NCI-H748 (cell line): ENCODE results near the gene RPS28.

Experiments used
- DNase-seq: peaks from one replicate; lab custom pipeline; 2025; ENCODE audit not compliant: unreplicated experiment; lab: John Stamatoyannopoulos, UW

Gene RPS28

DNA sequence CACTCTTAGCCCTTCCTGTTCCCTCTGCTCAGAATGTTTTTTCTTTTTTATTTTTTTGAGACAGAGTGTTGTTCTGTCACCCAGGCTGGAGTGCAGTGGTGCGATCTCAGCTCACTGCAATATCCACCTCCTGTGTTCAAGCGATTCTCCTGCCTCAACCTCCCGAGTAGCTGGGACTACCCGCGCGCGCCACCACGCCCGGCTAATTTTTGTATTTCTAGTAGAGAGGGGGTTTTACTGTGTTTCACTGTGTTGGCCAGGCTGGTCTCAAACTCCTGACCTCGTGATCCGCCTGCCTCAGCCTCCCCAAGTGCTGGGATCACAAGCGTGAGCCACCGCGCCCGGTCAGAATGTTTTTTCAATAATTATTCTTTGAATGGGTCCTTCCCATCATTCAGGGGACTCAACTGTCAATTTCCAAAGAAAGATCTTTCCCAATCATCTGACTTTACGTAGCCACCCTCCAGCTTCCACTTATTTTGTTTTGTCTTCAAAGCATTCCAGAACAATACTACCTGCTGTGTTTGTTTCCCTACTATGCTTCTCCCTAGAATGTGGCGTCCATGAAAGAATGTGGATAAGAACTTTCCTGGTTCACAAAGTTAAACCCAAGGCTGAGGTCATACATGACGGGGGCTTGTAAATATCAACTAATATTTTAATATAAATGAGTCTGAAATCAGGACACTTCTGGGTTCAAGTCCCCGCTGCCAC lies 1.3 kb upstream of the RPS28 start:
- DNase-seq, result no peak

DNA sequence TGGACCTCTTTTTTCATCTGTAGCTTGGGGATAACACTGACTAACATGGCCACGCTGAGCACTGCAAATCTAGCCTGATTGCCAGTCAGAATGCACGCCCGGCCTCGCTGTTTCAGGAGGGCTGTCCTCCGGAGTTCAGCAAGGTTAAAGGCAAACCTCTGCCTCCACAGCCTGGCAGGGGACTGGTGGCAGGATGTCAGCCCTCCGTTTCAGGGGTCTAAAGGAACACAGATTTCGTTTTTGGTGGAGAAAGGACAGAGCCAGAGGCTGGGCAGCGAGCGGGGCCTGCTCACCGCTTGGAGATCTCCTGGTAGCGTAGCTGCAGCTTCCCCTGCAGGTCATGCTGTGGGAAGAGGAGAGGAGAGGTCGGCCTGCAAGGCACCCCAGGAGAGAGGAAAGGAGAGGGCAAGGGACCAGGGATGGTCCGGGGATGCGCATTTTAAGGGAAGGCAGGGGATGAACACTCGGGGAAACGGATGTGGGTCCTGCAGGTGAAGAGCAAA lies 681 bp upstream of the RPS28 start:
- DNase-seq, result no peak

DNA sequence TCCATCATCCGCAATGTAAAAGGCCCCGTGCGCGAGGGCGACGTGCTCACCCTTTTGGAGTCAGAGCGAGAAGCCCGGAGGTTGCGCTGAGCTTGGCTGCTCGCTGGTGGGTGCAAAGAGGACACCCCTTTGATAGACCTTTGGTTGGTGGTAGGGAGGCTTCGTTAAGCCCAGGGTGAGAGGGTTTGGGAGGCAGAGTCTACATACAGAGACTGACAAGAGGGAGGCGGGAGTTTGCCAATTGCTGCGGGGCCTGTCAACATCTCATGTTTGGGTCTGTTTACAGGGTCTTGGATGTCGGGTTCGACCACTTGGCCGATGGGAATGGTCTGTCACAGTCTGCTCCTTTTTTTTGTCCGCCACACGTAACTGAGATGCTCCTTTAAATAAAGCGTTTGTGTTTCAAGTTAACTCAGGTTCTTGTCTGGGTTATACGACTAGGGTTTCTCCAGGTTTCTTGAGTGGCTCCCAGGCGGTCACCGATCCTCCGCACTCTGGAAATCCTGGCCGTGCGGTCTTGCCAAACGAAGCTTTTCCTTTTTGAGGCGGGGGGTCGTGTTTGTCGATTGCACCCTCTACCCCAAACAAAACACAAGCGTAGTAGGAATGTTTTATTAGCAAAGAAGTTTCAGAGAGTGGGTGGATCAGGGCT lies 816 bp downstream of the RPS28 start:
- DNase-seq, result no peak

DNA sequence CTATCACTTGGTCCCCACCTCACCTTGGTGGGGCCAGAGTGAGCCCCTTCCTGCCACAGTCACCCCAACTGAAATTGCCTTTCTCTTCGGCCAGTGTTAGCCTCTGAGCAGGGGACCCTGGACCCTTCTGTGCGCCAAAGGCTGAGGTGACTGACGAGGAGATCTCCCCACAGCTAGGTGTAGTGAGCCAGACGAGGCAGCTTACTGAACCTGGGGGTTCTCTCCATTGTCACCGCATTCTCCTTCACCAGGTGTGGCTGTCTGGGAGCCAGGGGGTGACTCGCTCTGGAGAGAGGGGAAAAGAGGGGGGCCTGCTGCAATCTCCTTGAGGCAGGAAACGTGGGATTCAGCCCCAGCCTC lies 1.3 kb downstream of the RPS28 start:
- DNase-seq, result no peak

- no peak for DNase-seq
These were observed 2.5 kb downstream of the RPS28 start for GRCh38 chr19:8323781-8324185.

- DNase-seq, result no peak
These were observed 3.1 kb downstream of the RPS28 start for GRCh38 chr19:8324186-8325050.

- DNase-seq, result no peak
These were observed 4.2 kb downstream of the RPS28 start for GRCh38 chr19:8325454-8325853.

GRCh38 chr19:8329996-8330395 lies 8.7 kb downstream of the RPS28 start:
- DNase-seq, result no peak

DNA sequence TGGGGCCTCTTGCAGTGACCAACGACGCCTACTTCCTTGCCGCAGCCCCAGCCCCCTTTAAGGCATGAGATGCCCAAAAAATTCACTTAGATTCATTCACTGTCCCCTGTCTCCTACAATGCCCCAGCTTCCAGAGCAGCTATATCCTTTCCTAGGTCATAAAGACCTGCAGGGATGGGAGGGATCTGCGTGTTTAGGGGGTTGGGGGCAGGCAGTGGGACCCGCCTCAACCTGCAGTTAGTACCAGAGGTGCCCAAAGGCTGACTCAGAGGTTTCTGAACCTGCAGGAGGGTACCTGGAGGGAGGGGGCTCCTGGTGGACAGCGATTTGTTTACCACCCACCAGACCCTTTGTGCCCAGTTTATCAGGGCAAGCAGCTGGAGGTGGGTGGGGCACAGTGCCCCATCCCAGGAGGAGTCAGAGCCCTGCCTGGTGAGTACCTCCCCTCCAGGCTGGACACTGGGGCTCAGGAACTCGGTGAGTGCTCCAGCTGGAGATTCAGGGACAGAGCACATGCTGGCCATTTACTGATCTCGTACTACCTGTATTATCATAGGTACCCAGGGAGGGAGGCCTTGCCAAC lies 10.1 kb downstream of the RPS28 start:
- DNase-seq, result no peak

GRCh38 chr19:8332976-8333766 lies 11.9 kb downstream of the RPS28 start:
- DNase-seq, result peak; percentile 15

DNA sequence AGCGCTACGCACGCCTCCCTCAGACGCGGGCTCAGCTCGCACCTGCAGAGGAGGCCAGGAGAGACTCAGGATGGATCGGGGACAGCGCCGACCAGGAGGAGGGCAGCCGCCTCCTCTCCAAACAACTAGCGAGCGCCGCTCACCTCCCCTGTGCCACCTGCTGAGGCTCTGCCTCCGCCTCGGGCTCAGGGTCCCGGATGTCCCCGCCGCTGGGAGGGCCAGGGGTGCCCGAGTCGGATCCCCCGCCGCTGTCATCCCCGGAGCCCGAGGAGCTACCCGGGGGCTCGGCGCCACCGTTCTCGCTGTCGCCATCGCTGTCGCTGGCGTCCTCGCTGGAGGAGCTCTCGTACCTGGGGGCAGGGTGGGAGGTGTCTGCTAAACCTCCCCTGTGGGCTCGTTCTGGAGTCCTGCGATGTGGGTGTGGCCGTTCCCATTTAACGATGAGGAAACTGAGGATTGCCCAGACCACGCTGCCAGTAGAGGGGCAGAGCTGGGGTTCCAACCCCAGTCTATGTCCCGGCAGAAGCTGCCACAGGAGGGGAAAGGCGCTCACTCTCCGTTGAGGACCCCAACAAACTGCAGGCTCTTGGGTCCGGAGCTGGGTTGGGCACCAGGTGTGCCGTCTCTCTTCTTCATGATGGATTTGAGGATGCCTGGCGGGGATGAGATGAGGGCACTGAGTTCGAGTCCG lies 12.6 kb downstream of the RPS28 start:
- peak; percentile 62 for DNase-seq

GRCh38 chr19:8334458-8335342 lies 13.4 kb downstream of the RPS28 start:
- peak; percentile 85 for DNase-seq

DNA sequence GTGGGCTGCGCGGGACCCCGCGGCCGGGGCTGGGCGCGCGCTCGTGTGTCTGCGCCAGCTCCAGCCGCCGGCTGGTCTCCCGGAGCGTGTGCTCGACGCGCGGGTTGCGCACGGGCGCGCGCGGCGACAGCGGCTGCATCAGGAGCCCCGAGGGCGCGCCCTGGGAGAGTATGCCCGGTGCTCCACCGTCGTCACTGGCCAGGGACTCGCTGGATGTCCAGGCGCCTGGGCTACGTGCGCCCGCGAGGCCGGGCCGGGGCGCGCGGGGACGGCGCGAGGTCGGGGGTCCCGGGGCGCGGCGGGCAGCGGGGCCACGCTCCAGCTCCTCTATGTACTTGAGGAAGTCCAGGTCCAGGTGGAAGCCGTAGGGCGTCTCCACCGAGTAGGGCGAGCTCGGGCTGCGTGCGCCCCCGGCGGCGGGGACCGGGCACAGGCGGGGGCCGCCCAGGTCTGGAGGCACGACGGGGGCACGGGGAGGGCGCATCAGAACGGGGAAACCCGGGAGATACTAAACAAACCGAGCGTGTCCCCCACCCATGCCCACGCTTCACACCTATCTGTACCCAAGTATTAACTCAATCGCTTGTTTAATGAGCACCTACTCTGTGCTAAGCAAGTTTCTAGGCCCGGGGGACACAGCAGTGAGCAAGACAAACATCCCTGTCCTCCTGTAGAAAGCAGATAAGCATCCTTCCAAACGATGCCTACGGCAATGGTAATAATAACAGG lies 14.2 kb downstream of the RPS28 start:
- DNase-seq, result peak; percentile 54

DNA sequence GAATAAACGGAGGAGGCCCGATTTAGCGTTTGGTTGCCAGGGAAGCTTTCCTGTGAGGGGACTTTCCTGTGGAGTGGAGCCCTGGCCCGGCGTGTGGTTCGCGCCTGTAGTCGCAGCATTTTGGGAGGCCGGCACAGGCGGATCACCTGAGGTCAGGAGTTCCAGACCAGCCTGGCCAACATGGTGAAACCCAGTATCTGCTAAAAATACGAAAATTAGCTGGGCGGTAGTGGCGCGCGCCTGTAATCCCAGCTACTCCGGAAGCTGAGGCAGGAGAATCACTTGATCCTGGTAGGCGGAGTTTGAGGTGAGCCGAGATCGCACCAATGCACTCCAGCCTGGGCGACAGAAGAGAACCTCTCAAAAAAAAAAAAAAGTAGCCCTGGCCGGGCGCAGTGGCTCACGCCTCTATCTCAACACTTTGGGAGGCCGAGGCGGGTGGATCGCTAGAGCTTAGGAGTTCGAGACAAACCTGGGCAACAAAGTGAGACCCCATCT lies 14.8 kb downstream of the RPS28 start:
- peak; percentile 22 for DNase-seq

- no peak for DNase-seq
These were observed 15.4 kb downstream of the RPS28 start for GRCh38 chr19:8336660-8337059.

- no peak for DNase-seq
These were observed 16.4 kb downstream of the RPS28 start for GRCh38 chr19:8337728-8338127.

DNA sequence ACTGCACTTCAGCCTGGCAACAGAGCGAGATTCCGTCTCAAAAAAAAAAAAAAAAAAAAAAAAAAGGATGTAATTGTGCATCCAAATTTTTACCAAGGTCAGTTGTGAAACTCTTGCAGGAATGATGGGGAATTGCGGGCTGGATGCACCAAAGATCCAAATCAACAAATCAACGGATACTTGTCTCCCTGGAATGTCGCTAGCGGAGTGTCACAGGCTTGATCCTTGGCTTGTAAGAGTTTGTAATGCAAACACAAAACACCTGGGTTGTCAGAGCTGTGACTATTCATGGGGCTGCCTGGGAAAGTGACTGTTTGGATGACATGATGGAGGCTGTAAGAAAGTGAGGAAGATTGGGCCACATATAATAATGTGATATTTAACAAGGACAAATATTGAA lies 17.5 kb downstream of the RPS28 start:
- no peak for DNase-seq
